GM13977 (cell line): ENCODE measurements around the gene FGD3.

Experiments
- DNase-seq: peaks from one replicate; pipeline ENCODE4 v3.0.0; 2012; ENCODE audit warnings: low spot score
- CTCF ChIP-seq: IDR thresholded peaks from 2 replicates; pipeline ENCODE4 v1.5.1; 2012; ENCODE audit warnings: mild to moderate bottlenecking, control low read depth; ENCODE audit not compliant: insufficient read depth; ENCODE audit errors: extremely low read depth, missing control alignments
- in situ Hi-C: fragments of 300-500 bp; cut with MboI; formaldehyde crosslinking; loops from one replicate; pipeline ENCODE4 v1.12.0; 2022; ENCODE audit warnings: low sequenced_read_pairs, low pct_unique_long_range_greater_than_20kb, mixed read lengths, inconsistent platforms; ENCODE audit not compliant: unreplicated experiment

Gene FGD3

GRCh38 chr9:92976431-92976830 lies 29.1 kb downstream of the FGD3 start:
- no peak for TF ChIP-seq CTCF
- in situ Hi-C loops, result no loop called here
- no peak for DNase-seq

- TF ChIP-seq CTCF, result no peak
- in situ Hi-C loops, result no loop called here
- no peak for DNase-seq
Measured at GRCh38 chr9:92977279-92977678, 30.0 kb downstream of the FGD3 start.

GRCh38 chr9:92978345-92978875 lies 31.1 kb downstream of the FGD3 start:
- no peak for TF ChIP-seq CTCF
- in situ Hi-C loops, result no loop called here
- no peak for DNase-seq

- no peak for TF ChIP-seq CTCF
- no peak for DNase-seq
- in situ Hi-C loops, result no loop called here
Measured at GRCh38 chr9:92979283-92980056, 32.1 kb downstream of the FGD3 start.

GRCh38 chr9:92980085-92980745 lies 32.9 kb downstream of the FGD3 start:
- in situ Hi-C loops, result no loop called here
- DNase-seq, result no peak
- TF ChIP-seq CTCF, result no peak

- DNase-seq, result no peak
- TF ChIP-seq CTCF, result no peak
- in situ Hi-C loops, result no loop called here
Measured at GRCh38 chr9:92982130-92982529, 34.8 kb downstream of the FGD3 start.
